GM13977 (cell line): ENCODE measurements around the gene FBXW7.
A peak's percentile ranks its signal among the peaks of the same experiment; 100 is the strongest.

Experiments used
- DNase-seq: peaks from one replicate; pipeline ENCODE4 v3.0.0; 2012; ENCODE audit warnings: low spot score
- in situ Hi-C: fragments of 300-500 bp; cut with MboI; formaldehyde crosslinking; loops from one replicate; pipeline ENCODE4 v1.12.0; 2022; ENCODE audit warnings: low sequenced_read_pairs, low pct_unique_long_range_greater_than_20kb, mixed read lengths, inconsistent platforms; ENCODE audit not compliant: unreplicated experiment
- TF ChIP-seq, protein P1 (sequence below): IDR thresholded peaks from 2 replicates; pipeline ENCODE4 v1.5.1; 2012; ENCODE audit warnings: mild to moderate bottlenecking, control low read depth; ENCODE audit not compliant: insufficient read depth; ENCODE audit errors: extremely low read depth, missing control alignments

FBXW7 gene

DNA sequence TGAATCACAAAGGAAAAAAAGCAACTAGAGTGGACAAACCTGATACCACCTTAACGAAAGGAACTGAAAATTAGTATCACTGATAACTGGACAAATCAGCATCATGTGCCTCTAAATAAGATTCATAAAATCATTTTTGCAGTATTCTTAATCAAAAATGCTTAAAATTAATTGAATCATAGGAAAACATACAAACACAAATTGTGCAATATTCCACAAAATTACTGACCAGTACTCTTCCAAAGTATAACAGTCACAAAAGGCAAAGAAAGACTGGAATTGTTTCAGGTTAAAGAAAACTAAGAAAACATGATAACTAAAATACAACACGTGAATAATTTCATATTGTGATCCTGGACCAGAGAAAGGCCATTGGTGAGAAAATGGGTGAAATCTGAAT is 27.1 kb downstream of the FBXW7 start:
- in situ Hi-C loops: no loop called here
- TF ChIP-seq, protein P1, sequence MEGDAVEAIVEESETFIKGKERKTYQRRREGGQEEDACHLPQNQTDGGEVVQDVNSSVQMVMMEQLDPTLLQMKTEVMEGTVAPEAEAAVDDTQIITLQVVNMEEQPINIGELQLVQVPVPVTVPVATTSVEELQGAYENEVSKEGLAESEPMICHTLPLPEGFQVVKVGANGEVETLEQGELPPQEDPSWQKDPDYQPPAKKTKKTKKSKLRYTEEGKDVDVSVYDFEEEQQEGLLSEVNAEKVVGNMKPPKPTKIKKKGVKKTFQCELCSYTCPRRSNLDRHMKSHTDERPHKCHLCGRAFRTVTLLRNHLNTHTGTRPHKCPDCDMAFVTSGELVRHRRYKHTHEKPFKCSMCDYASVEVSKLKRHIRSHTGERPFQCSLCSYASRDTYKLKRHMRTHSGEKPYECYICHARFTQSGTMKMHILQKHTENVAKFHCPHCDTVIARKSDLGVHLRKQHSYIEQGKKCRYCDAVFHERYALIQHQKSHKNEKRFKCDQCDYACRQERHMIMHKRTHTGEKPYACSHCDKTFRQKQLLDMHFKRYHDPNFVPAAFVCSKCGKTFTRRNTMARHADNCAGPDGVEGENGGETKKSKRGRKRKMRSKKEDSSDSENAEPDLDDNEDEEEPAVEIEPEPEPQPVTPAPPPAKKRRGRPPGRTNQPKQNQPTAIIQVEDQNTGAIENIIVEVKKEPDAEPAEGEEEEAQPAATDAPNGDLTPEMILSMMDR: no peak
- DNase-seq: no peak

DNA sequence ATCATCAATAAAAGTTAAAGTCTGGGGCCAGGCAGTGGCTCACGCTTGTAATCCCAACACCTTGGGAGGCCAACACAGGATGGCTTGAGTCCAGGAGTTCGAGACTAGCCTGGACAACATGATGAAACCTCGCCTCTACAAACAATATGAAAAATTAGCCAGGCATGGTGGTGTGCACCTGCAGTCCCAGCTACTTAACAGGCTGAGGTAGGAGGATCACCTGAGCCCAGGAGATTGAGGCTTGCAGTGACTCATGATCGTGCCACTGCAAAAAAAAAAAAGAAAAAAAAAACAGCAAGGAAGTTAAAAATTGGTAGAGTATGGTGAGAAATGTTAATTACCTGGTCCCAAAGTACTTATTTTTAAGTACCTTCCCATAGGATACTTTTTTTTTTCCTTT is 27.5 kb downstream of the FBXW7 start:
- in situ Hi-C loops: no loop called here
- TF ChIP-seq, protein P1: no peak
- no peak for DNase-seq

DNA sequence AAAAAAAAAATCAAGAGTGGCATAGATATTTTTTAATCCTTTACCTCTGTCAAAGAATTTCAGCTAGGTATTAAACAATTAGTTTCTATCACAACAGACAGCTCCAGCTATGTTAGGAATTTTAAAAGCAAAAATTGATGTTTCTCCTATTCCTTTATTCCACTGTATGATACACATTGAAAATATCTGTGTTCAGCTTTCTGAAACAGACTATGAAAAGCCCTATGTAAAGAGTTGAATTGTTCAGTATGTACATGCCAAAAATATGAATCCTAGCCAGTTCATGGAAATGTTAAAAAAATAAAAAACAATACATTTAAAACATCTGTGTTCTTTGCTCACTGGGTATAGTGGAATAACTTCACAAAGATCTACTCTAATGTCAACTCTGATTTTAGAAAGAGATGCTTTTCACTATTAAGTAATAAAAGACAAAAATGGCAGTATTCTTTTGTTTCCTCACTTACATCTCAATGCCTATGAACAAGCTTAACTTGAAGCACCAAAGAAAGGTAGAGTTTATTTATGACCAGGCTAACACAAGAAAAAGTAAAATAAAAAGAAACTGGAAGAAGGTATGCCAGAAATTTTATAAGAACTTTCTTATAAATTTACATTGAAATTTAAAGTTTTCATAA is 32.1 kb downstream of the FBXW7 start:
- no peak for DNase-seq
- in situ Hi-C loops: no loop called here
- TF ChIP-seq, protein P1: no peak

DNA sequence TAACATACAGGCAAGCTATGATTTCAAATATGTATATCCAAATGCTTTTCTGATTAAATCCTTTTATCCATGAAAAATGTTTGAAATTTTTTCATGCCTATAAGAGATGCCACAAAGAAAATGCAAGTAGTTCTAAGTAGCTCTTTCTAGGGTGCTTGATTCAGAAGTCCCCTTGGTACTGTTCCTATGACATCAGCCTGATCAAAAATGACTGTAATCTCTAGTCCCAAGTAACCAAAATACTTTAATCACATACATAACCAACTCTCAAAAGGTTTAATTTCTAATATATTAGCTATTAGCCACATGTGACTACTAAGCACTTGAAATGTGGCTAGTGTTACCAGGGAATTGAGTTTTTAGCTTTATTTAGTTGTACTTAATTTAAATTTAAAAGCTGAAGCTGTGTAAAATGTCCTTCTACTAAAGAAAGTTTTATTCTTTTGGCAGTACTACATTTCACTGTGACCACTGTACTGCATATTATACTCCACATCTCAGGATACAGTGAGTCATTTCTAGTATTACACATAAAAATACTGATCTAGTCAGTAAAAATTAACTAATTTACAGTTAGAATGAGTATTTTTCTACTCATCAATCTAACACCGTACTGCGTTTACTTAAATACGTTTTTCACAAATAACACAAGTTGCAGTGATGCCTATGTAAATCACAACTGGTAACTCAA is 33.9 kb downstream of the FBXW7 start:
- in situ Hi-C loops: no loop called here
- TF ChIP-seq, protein P1: no peak
- no peak for DNase-seq

DNA sequence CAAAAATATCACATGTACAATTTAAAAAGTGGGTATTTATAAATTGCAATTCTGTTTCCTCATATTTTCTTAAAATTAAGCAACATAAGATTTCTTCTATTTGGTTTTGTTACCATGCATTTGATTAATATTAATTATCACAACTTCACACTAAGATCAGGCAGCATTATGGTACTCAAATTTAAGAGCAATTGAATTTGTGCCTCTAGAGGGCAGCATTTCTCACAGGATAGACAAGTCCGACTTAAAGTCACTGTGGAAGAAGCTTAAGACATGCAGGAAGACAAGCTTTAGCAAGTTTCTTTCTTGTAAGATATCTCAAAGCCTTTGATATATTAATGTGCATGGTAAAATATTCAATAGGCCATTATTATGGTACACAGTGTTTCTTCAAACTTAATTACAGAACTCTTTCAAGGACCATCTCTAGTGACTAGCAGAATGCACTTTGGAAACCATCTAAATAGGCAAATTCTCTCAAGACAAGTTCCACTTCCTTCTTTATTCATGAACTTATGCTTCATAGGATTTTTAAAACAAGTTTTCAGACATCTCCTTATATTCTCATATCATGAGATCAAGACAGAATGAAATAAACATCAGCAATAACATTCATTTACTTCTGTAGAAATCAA is 35.0 kb downstream of the FBXW7 start:
- in situ Hi-C loops: no loop called here
- DNase-seq: no peak

DNA sequence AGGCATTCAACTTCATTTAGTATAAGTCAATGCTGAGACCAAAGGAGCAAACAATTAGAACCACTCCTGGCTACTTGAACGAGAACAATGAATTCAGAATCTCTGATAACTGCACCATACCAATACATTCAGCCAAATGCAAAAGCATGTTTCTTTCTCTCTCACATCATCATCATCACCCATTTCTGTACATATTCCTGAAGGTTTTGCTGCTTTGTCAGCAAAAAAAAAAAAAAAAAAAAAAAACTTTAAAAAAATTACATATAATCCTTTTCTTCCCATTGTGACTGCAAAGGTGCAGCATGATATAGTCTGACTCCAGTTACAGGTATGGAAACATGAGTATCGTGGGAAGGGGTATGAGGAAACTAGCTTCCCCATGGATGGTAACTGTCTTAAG is 35.6 kb downstream of the FBXW7 start:
- DNase-seq: no peak
- in situ Hi-C loops: no loop called here
- TF ChIP-seq, protein P1: no peak

More for the DNA sequence above, 35.0 kb downstream of the FBXW7 start:
- TF ChIP-seq, protein P1: peak; percentile 73
